PFSK-1 (cell line): Measurements from ENCODE around the gene GPR141.

Experiments used
- FOXP2 ChIP-seq: optimal IDR thresholded peaks from 2 replicates; pipeline ENCODE3; 2011; ENCODE audit warnings: borderline replicate concordance, control low read depth, inconsistent platforms; ENCODE audit not compliant: insufficient read depth; ENCODE audit errors: extremely low read length, extremely low read depth
- POLR2AphosphoS5 ChIP-seq: IDR thresholded peaks from 2 replicates; pipeline ENCODE4 v1.6.1; 2012; ENCODE audit warnings: low read depth, mild to moderate bottlenecking, control low read depth, low read length, moderate library complexity
- REST ChIP-seq, 2 experiments: IDR thresholded peaks; 2 replicates each; pipeline versions ENCODE4 v1.6.1 to v1.8.0; 2011 to 2012; ENCODE audit warnings: low read depth in 2 of 2, low read length in 2 of 2, control low read depth in 1 of 2, inconsistent platforms in 1 of 2, mild to moderate bottlenecking in 1 of 2, moderate library complexity in 1 of 2; ENCODE audit not compliant: insufficient read depth in 1 of 2
- SIN3A ChIP-seq: IDR thresholded peaks from 2 replicates; pipeline ENCODE4 v1.6.1; 2012; ENCODE audit warnings: mild to moderate bottlenecking, low read length, moderate library complexity, borderline replicate concordance; ENCODE audit not compliant: insufficient read depth
- TAF1 ChIP-seq: IDR thresholded peaks from 2 replicates; pipeline ENCODE4 v1.6.1; 2012; ENCODE audit warnings: low read length, control low read depth, borderline replicate concordance; ENCODE audit not compliant: insufficient read depth

GPR141 gene

GRCh38 chr7:37765872-37766525, 82.4 kb downstream of the GPR141 start:
- TF ChIP-seq TAF1: no peak
- no peak for TF ChIP-seq REST (IDR thresholded peaks at IDR 0.05; ENCODE audit: insufficient read depth in 1 of 2, low read depth in 2 of 2, low read length in 2 of 2)
- no peak for TF ChIP-seq POLR2AphosphoS5
- no peak for TF ChIP-seq SIN3A
- TF ChIP-seq FOXP2: no peak

- TF ChIP-seq TAF1: no peak
- no peak for TF ChIP-seq SIN3A
- no peak for TF ChIP-seq POLR2AphosphoS5
- no peak for TF ChIP-seq REST (IDR thresholded peaks at IDR 0.05; ENCODE audit: insufficient read depth in 1 of 2, low read depth in 2 of 2, low read length in 2 of 2)
- TF ChIP-seq FOXP2: no peak
These were observed 85.0 kb downstream of the GPR141 start for GRCh38 chr7:37768611-37769010.

- TF ChIP-seq SIN3A (no peak), POLR2AphosphoS5 (no peak), REST (IDR thresholded peaks at IDR 0.05; ENCODE audit: insufficient read depth in 1 of 2, low read depth in 2 of 2, low read length in 2 of 2) (no peak)
These were observed 85.7 kb downstream of the GPR141 start for GRCh38 chr7:37769291-37769690.

- TF ChIP-seq FOXP2: no peak
- TF ChIP-seq POLR2AphosphoS5: no peak
- TF ChIP-seq REST (IDR thresholded peaks at IDR 0.05; ENCODE audit: insufficient read depth in 1 of 2, low read depth in 2 of 2, low read length in 2 of 2): no peak
- TF ChIP-seq TAF1: no peak
- no peak for TF ChIP-seq SIN3A
These were observed 86.2 kb downstream of the GPR141 start for GRCh38 chr7:37769726-37770125.

- TF ChIP-seq POLR2AphosphoS5: no peak
- no peak for TF ChIP-seq FOXP2
These were observed 87.3 kb downstream of the GPR141 start for GRCh38 chr7:37770838-37771237.

GRCh38 chr7:37771342-37771741, 87.8 kb downstream of the GPR141 start:
- TF ChIP-seq SIN3A: no peak
- no peak for TF ChIP-seq POLR2AphosphoS5
- no peak for TF ChIP-seq FOXP2
- TF ChIP-seq TAF1: no peak
